ENCODE measurements around the gene SH3PXD2B. TPM values are rescaled to one million over a fixed set of nuclear protein-coding genes. Genes with fewer than 3 reads are reported as not detected.
A peak's percentile ranks its signal among the peaks of the same experiment; 100 is the strongest.

The SH3PXD2B gene
- total and polyA plus RNA-seq, 2 of the 4 experiments (the other 2 are of a cell fraction): 8.2 to 14.4 TPM

DNA sequence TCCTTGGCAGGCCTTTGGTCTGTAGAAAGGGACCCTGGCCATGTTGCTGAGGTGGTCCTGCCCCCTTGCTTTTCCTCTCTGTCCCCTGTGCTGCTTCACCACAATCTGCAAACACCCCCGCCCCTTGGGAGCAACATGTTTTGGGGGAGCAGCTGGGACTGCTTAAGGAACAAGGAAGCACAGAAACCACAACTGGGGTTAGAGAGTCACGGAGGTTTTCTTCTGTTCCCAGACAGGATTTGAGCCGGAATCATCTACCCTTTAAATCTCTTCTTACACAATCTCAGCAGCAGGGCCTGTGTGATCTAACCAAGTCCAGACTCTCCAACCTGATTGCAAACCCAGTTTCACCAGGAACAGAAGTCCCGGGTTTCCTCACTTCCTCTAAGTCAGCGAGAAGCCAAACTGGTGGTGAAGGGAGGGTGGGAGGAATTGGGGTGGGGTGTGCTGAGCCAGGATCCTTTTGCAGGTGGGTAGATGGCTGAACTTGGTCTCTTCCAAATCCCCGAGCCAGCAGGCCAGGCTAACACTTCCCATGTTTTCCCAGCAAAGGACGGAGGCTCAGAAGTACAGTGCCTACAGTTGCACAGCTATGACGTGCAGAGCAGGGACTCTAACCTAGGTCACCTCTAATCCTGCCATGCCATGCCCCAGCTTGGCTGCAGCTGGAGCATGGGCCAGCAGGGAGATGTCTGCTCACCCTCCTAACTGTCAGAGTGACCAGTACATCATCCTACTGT lies 25.0 kb downstream of the SH3PXD2B start:
- H3K4me1 ChIP-seq (ENCODE audit: control insufficient read depth, insufficient read depth, low read length): peaks cover 26% of the 10 kb centered on the region; the same call in 1 of the 2 replicates
- H2BK15ac ChIP-seq (ENCODE audit: low read depth, low read length): no peak overlapping the region
- dilution Hi-C loops (cut with HindIII; ENCODE audit: low sequenced_read_pairs, unreplicated experiment) (no loop called here), intact Hi-C loops (cut with micrococcal nuclease) (no loop called here), in situ Hi-C loops (cut with MboI; ENCODE audit: low sequenced_read_pairs) (no loop called here)
- H2AK9ac ChIP-seq (replicated peaks; ENCODE audit: low read depth, low read length, poor library complexity): no peak overlapping the region
- H2BK120ac ChIP-seq (ENCODE audit: low read depth, low read length): peak overlapping the region; percentile 37; the same call in 1 of the 2 replicates
- H3K4me2 ChIP-seq (ENCODE audit: low read depth, low read length): peak overlapping the region; percentile 6; the same call in 1 of the 2 replicates
- ChIA-PET POLR2A (ENCODE audit: unreplicated experiment) (no interaction called here), CTCF (no interaction called here)
- H3K4me3 ChIP-seq (ENCODE audit: insufficient read depth, low read depth, low read length): no peak overlapping the region
- TF ChIP-seq MXI1 (IDR thresholded peaks at IDR 0.05; ENCODE audit: borderline replicate concordance, low read depth, low read length): no peak
- peak; percentile 69 for TF ChIP-seq CEBPB (IDR thresholded peaks at IDR 0.05; ENCODE audit: low read depth, low read length)
- TF ChIP-seq FOS (IDR thresholded peaks at IDR 0.05; ENCODE audit: low read depth, low read length): no peak
- TF ChIP-seq, protein P1, sequence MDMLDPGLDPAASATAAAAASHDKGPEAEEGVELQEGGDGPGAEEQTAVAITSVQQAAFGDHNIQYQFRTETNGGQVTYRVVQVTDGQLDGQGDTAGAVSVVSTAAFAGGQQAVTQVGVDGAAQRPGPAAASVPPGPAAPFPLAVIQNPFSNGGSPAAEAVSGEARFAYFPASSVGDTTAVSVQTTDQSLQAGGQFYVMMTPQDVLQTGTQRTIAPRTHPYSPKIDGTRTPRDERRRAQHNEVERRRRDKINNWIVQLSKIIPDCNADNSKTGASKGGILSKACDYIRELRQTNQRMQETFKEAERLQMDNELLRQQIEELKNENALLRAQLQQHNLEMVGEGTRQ (IDR thresholded peaks at IDR 0.05; ENCODE audit: low read depth, low read length): no peak
- no peak for TF ChIP-seq RAD21 (IDR thresholded peaks at IDR 0.05; ENCODE audit: low read length)
- peak overlapping the region; percentile 34 for H3K4ac ChIP-seq (ENCODE audit: low read depth, low read length)
- no peak overlapping the region for H4K8ac ChIP-seq (ENCODE audit: low read depth in 2 of 2, low read length in 2 of 2)
- H3K27me3 ChIP-seq (ENCODE audit: control insufficient read depth, insufficient read depth, low read length): no peaks in the 10 kb centered on the region
- peaks cover 7% of the 10 kb centered on the region for H3K36me3 ChIP-seq (ENCODE audit: control insufficient read depth, insufficient read depth, low read length)
- ATAC-seq (ENCODE audit: low read depth) (peak; percentile 80), DNase-seq (peak; percentile 82)
- H3K23ac ChIP-seq (ENCODE audit: low read depth, low read length): no peak overlapping the region
- no peak overlapping the region for H3K14ac ChIP-seq (replicated peaks; ENCODE audit: low read depth, low read length)
- no peak overlapping the region for H2BK20ac ChIP-seq (ENCODE audit: low read depth, low read length)
- no peak overlapping the region for H4K91ac ChIP-seq (ENCODE audit: insufficient read depth, low read depth, low read length)
- no TSS peak for BruUV-seq (replicated peaks)
- peak overlapping the region; percentile 6; the same call in 1 of the 2 replicates for H4K5ac ChIP-seq (ENCODE audit: low read depth, low read length)
- H3K79me1 ChIP-seq (ENCODE audit: low read depth in 1 of 2, low read length in 2 of 2): peaks cover 45 to 82% of the 10 kb centered on the region in 2 experiments
- H3K27ac ChIP-seq (ENCODE audit: insufficient read depth, low read length): peak overlapping the region; percentile 39; the same call in 1 of the 2 replicates
- H3K9ac ChIP-seq (ENCODE audit: low read depth, low read length): no peak overlapping the region
- H3K9me3 ChIP-seq (ENCODE audit: control insufficient read depth, insufficient read depth, low read length): no peaks in the 10 kb centered on the region
- H2AK5ac ChIP-seq (ENCODE audit: low read depth, low read length): no peak overlapping the region
- no peak overlapping the region for H3K56ac ChIP-seq (ENCODE audit: extremely low read depth, insufficient read depth, low read length)
- H2BK5ac ChIP-seq (ENCODE audit: low read depth, low read length, poor library complexity, severe bottlenecking): no peak overlapping the region
- peak overlapping the region; percentile 33 for H2AFZ ChIP-seq (replicated peaks; ENCODE audit: low read length, poor library complexity)
- 53% methylated on average over 3 of the region's 8 CpGs; no CpG with 5 or more reads in 1 of the 2 experiments for WGBS, 2 experiments (ENCODE audit: extremely low coverage in 2 of 2, insufficient read length in 1 of 2)
- peaks cover 32% of the 10 kb centered on the region; the same call in 1 of the 2 replicates for H3K9me1 ChIP-seq (ENCODE audit: insufficient read depth, low read length)
- peaks cover 63% of the 10 kb centered on the region for H4K20me1 ChIP-seq (ENCODE audit: insufficient read depth, low read length)
- H3K18ac ChIP-seq (ENCODE audit: low read depth, low read length): peak overlapping the region; percentile 27; the same call in 1 of the 2 replicates

Measured in IMR-90 (cell line).